ENCODE data around the gene FKBP10. TPM values are rescaled to one million over a fixed set of nuclear protein-coding genes. Genes with fewer than 3 reads are reported as not detected.

Gene FKBP10
- total and polyA plus RNA-seq, 9 of the 15 experiments (the other 6 are each of a cell fraction or from before 2014, with no cell fraction given) = 0.03 to 3.0 (median 1.4) TPM; not detected in 1

DNA sequence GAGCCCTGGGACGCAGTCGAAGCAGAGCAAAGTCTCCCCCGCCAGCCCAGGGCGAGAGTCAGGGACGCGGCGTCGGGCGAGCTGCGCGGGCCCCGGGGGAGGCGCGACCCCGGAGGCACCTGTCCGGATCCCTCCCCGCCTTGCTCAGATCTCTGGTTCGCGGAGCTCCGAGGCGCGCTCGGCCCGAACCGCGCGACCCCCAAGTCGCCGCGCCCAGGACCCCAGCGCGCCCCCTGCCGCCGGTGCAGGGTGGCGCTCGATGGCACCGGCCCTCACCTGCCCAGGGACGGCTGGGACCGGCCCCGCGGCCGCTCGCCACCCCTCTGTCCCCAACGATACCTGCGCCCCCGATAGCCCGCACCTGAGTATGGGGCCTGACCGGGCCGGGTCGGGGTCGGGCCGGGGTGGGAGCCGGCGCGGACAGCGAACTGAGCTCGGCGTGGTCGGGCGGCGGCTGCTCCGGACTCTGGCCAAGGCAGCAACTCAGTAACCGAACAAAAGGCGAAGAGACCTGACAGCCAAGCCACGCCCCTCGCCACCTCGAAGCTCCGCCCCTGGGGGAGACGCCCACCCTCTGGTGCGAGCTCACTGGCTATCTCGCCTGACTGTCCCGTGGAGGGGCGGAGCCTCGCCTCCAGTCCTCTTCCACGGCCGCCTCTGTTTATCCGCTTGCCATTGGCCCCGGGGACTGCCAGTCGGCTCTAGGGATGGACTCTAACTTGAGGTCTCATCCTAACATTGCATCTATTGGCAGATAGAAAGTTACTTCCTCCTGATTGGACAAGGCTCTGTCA is 26.4 kb upstream of the FKBP10 start, which contains the start of gene JUP (continued):
- TF ChIP-seq NR2C2 (CRISPR knock-in tag; IDR thresholded peaks at IDR 0.05) (0 out of 2 replicates have a peak, but pooled peaks have one; percentile 18), NR2C2 (tag; IDR thresholded peaks at IDR 0.05) (0 out of 2 replicates have a peak, but pooled peaks have one; percentile 35), BRD9 (IDR thresholded peaks at IDR 0.05; ENCODE audit: low read depth, partially characterized antibody) (peak; percentile 10), MTA3 (IDR thresholded peaks at IDR 0.05; ENCODE audit: borderline replicate concordance) (peak; percentile 97), POLR2H (tag; IDR thresholded peaks at IDR 0.05; ENCODE audit: low read depth) (peak; percentile 85), FUS (optimal IDR thresholded peaks at IDR 0.05; ENCODE audit: low read depth, low read length) (peak; percentile 49), CBX1 (IDR thresholded peaks at IDR 0.05; ENCODE audit: low read depth) (peak; percentile 63; the same call in 1 of the 2 replicates), KAT7 (CRISPR knock-in tag; IDR thresholded peaks at IDR 0.05; ENCODE audit: borderline replicate concordance) (no peak), GTF3C2 (IDR thresholded peaks at IDR 0.05; ENCODE audit: borderline replicate concordance, extremely low read depth, insufficient read length) (no peak), ETS1 (conservative IDR thresholded peaks at IDR 0.05; ENCODE audit: control insufficient read depth, low read depth, low read length) (peak; percentile 55), ASH1L (IDR thresholded peaks at IDR 0.05; ENCODE audit: borderline replicate concordance, low read depth, partially characterized antibody) (peak; percentile 98), HOXB6 (CRISPR knock-in tag; IDR thresholded peaks at IDR 0.05; ENCODE audit: borderline replicate concordance) (no peak), DPF2 (IDR thresholded peaks at IDR 0.05) (no peak), ZNF143 (CRISPR knock-in tag; IDR thresholded peaks at IDR 0.05) (0 out of 2 replicates have a peak, but pooled peaks have one; percentile 36), POLR2B (IDR thresholded peaks at IDR 0.05; ENCODE audit: low read depth, partially characterized antibody) (peak; percentile 88), JUN (IDR thresholded peaks at IDR 0.05; ENCODE audit: borderline replicate concordance, low read depth, low read length) (no peak; the same call in 1 of the 2 replicates), JUN (CRISPR knock-in tag; IDR thresholded peaks at IDR 0.05; ENCODE audit: borderline replicate concordance) (0 out of 2 replicates have a peak, but pooled peaks have one; percentile 49)
- TF ChIP-seq, protein P1, sequence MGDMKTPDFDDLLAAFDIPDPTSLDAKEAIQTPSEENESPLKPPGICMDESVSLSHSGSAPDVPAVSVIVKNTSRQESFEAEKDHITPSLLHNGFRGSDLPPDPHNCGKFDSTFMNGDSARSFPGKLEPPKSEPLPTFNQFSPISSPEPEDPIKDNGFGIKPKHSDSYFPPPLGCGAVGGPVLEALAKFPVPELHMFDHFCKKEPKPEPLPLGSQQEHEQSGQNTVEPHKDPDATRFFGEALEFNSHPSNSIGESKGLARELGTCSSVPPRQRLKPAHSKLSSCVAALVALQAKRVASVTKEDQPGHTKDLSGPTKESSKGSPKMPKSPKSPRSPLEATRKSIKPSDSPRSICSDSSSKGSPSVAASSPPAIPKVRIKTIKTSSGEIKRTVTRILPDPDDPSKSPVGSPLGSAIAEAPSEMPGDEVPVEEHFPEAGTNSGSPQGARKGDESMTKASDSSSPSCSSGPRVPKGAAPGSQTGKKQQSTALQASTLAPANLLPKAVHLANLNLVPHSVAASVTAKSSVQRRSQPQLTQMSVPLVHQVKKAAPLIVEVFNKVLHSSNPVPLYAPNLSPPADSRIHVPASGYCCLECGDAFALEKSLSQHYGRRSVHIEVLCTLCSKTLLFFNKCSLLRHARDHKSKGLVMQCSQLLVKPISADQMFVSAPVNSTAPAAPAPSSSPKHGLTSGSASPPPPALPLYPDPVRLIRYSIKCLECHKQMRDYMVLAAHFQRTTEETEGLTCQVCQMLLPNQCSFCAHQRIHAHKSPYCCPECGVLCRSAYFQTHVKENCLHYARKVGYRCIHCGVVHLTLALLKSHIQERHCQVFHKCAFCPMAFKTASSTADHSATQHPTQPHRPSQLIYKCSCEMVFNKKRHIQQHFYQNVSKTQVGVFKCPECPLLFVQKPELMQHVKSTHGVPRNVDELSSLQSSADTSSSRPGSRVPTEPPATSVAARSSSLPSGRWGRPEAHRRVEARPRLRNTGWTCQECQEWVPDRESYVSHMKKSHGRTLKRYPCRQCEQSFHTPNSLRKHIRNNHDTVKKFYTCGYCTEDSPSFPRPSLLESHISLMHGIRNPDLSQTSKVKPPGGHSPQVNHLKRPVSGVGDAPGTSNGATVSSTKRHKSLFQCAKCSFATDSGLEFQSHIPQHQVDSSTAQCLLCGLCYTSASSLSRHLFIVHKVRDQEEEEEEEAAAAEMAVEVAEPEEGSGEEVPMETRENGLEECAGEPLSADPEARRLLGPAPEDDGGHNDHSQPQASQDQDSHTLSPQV (IDR thresholded peaks at IDR 0.05) = peak; percentile 57

Measured in K562 (cell line).